H1 (cell line): ENCODE data around the gene SLC2A5. TPM values are rescaled to one million over a fixed set of nuclear protein-coding genes. Genes with fewer than 3 reads are reported as not detected.

Experiments used
- CTCF ChIA-PET: fragments of 300-600 bp; sonication (Branson Sonifier 250); formaldehyde crosslinking; loops from one replicate; lab custom pipeline; 2021; ENCODE audit not compliant: partially characterized antibody; lab: Charles Lee
- POLR2A ChIA-PET: fragments of 300-600 bp; sonication (Branson Sonifier 250); formaldehyde crosslinking; loops from one replicate; lab custom pipeline; 2021; ENCODE audit warnings: inconsistent platforms; ENCODE audit not compliant: partially characterized antibody; lab: Charles Lee
- DNase-seq, 2 experiments: peaks; one replicate each; pipeline versions ENCODE4 v3.0.0 to v3.0.0-alpha.2; 2010 to 2022; ENCODE audit warnings: low spot score in 2 of 2, low read depth in 1 of 2, mixed read lengths in 1 of 2
- FAIRE-seq: peaks from 2 replicates; lab custom pipeline; 2011; peaks lifted over from hg19 to GRCh38; lab: Jason Lieb, UNC
- H2AFZ ChIP-seq: 2 replicates; pipeline ENCODE4 v1.8.1; 2012; ENCODE audit warnings: low read length, inconsistent platforms
- H2AK5ac ChIP-seq: 2 replicates; pipeline ENCODE4 v1.6.1; 2013; ENCODE audit warnings: low read depth, low read length
- H2BK120ac ChIP-seq: replicated peaks from 2 replicates; pipeline ENCODE3; 2013; ENCODE audit warnings: low read depth, low read length, inconsistent platforms
- H2BK12ac ChIP-seq: 2 replicates; pipeline ENCODE4 v1.6.1; 2013; ENCODE audit warnings: low read depth, low read length
- H2BK15ac ChIP-seq: 2 replicates; pipeline ENCODE4 v1.6.1; 2013; ENCODE audit warnings: low read length
- H2BK20ac ChIP-seq: 2 replicates; pipeline ENCODE4 v1.6.1; 2013; ENCODE audit warnings: low read length
- H2BK5ac ChIP-seq: 2 replicates; pipeline ENCODE4 v1.6.1; 2013; ENCODE audit warnings: low read depth, low read length
- H3K14ac ChIP-seq: 2 replicates; pipeline ENCODE4 v1.6.1; 2013; ENCODE audit warnings: inconsistent platforms; ENCODE audit not compliant: insufficient read length
- H3K18ac ChIP-seq: 2 replicates; pipeline ENCODE4 v1.6.1; 2013; ENCODE audit warnings: low read length; ENCODE audit errors: extremely low read depth
- H3K23ac ChIP-seq: 2 replicates; pipeline ENCODE4 v1.6.1; 2013; ENCODE audit warnings: inconsistent platforms; ENCODE audit not compliant: insufficient read length
- H3K23me2 ChIP-seq: 2 replicates; pipeline ENCODE4 v1.6.1; 2013; ENCODE audit warnings: low read depth, low read length
- H3K27ac ChIP-seq: 2 replicates; pipeline ENCODE4 v1.6.1; 2011; ENCODE audit warnings: low read depth, low read length, inconsistent platforms
- H3K27me3 ChIP-seq, 4 experiments: replicated peaks in 1 of 4; 1 replicate in 1 of 4; 2 replicates in 3 of 4; pipeline versions ENCODE4 v1.6.1 to v1.8.1; 2011 to 2013; ENCODE audit warnings: low read length in 3 of 4, mild to moderate bottlenecking in 3 of 4, inconsistent platforms in 2 of 4, mixed read lengths in 2 of 4, moderate library complexity in 1 of 4; ENCODE audit not compliant: control insufficient read depth in 3 of 4, insufficient read depth in 3 of 4; ENCODE audit errors: extremely low read depth in 1 of 4
- H3K36me3 ChIP-seq, 4 experiments: 2 replicates each; pipeline versions ENCODE4 v1.6.1 to v1.8.1; 2011 to 2013; ENCODE audit warnings: mild to moderate bottlenecking in 4 of 4, low read length in 3 of 4, moderate library complexity in 2 of 4, control low read depth in 1 of 4, inconsistent platforms in 1 of 4; ENCODE audit not compliant: insufficient read depth in 4 of 4, control insufficient read depth in 2 of 4
- H3K4ac ChIP-seq: replicated peaks from 2 replicates; pipeline ENCODE3; 2013; ENCODE audit warnings: low read length, low read depth, mixed read lengths, inconsistent platforms; ENCODE audit not compliant: insufficient read length
- H3K4me1 ChIP-seq, 4 experiments: replicated peaks in 1 of 4; 1 replicate in 1 of 4; 2 replicates in 3 of 4; pipeline versions ENCODE4 v1.6.1 to v1.8.1; 2011 to 2013; ENCODE audit warnings: low read length in 3 of 4, inconsistent platforms in 2 of 4, mixed read lengths in 1 of 4; ENCODE audit not compliant: insufficient read depth in 4 of 4, control insufficient read depth in 3 of 4
- H3K4me2 ChIP-seq, 2 experiments: 2 replicates each; pipeline versions ENCODE4 v1.6.1 to v1.8.1; 2011 to 2013; ENCODE audit warnings: low read depth in 2 of 2, low read length in 2 of 2, control low read depth in 1 of 2, inconsistent platforms in 1 of 2, mild to moderate bottlenecking in 1 of 2; ENCODE audit not compliant: insufficient read depth in 1 of 2
- H3K4me3 ChIP-seq, 4 experiments: fragments of 200-600, 300-600 bp in 1 of 4; sonication (generic), shearing (Covaris generic), sonication (Bioruptor Twin) in 1 of 4; 2 replicates each; pipeline versions ENCODE4 v1.5.1 to v1.8.1; 2011 to 2016; ENCODE audit warnings: low read length in 4 of 4, low read depth in 3 of 4, control low read depth in 2 of 4, inconsistent platforms in 2 of 4, mild to moderate bottlenecking in 2 of 4, mixed read lengths in 1 of 4, moderate library complexity in 1 of 4; ENCODE audit not compliant: insufficient read depth in 2 of 4; ENCODE audit errors: extremely low read depth in 1 of 4
- H3K56ac ChIP-seq: replicated peaks from 2 replicates; pipeline ENCODE3; 2013; ENCODE audit warnings: low read depth, mild to moderate bottlenecking, mixed read lengths, low read length, inconsistent platforms; ENCODE audit not compliant: insufficient read length
- H3K79me1 ChIP-seq: 2 replicates; pipeline ENCODE4 v1.6.1; 2013; ENCODE audit warnings: low read depth, low read length, control low read depth
- H3K79me2 ChIP-seq, 2 experiments: 2 replicates each; pipeline versions ENCODE4 v1.6.1 to v1.8.1; 2012 to 2013; ENCODE audit warnings: low read length in 2 of 2, mild to moderate bottlenecking in 2 of 2, inconsistent platforms in 1 of 2; ENCODE audit not compliant: insufficient read depth in 2 of 2, control insufficient read depth in 1 of 2
- H3K9ac ChIP-seq, 4 experiments: replicated peaks in 1 of 4; 1 replicate in 1 of 4; 2 replicates in 3 of 4; pipeline versions ENCODE4 v1.6.1 to v1.8.1; 2011 to 2013; ENCODE audit warnings: low read depth in 3 of 4, low read length in 3 of 4, control low read depth in 2 of 4, mild to moderate bottlenecking in 2 of 4, moderate library complexity in 2 of 4, inconsistent platforms in 1 of 4; ENCODE audit errors: extremely low read depth in 1 of 4
- H3K9me3 ChIP-seq, 2 experiments: 2 replicates each; pipeline versions ENCODE4 v1.6.1 to v1.8.1; 2012 to 2013; ENCODE audit warnings: mild to moderate bottlenecking in 2 of 2, moderate library complexity in 2 of 2, control low read depth in 1 of 2, inconsistent platforms in 1 of 2, low read depth in 1 of 2, low read length in 1 of 2, mixed read lengths in 1 of 2; ENCODE audit not compliant: insufficient read depth in 2 of 2
- H4K20me1 ChIP-seq, 2 experiments: replicated peaks in 1 of 2; 2 replicates each; pipeline versions ENCODE3 to v1.8.1; 2011 to 2013; ENCODE audit warnings: inconsistent platforms in 2 of 2, low read length in 2 of 2, mild to moderate bottlenecking in 1 of 2; ENCODE audit not compliant: insufficient read depth in 2 of 2, control insufficient read depth in 1 of 2
- H4K5ac ChIP-seq: 2 replicates; pipeline ENCODE4 v1.6.1; 2013; ENCODE audit warnings: low read length, low read depth, mixed read lengths, inconsistent platforms; ENCODE audit not compliant: insufficient read length
- H4K8ac ChIP-seq: 2 replicates; pipeline ENCODE4 v1.8.0; 2013; ENCODE audit warnings: mild to moderate bottlenecking, moderate library complexity, low read length, inconsistent platforms; ENCODE audit not compliant: insufficient read depth; ENCODE audit errors: extremely low read depth
- H4K91ac ChIP-seq: replicated peaks from 2 replicates; pipeline ENCODE3; 2013; ENCODE audit warnings: low read length, mixed read lengths, inconsistent platforms; ENCODE audit not compliant: insufficient read length
- ATF2 ChIP-seq: IDR thresholded peaks from 2 replicates; pipeline ENCODE4 v1.6.1; 2012; ENCODE audit warnings: low read length, inconsistent platforms
- CBX5 ChIP-seq: fragments of 300-800, 300-1000 bp; sonication (generic); IDR thresholded peaks from 2 replicates; pipeline ENCODE4 v1.7.1; 2016; ENCODE audit warnings: antibody characterized with exemption, low read length, low read depth
- EP300 ChIP-seq, 2 experiments: IDR thresholded peaks; 1 replicate in 1 of 2; 2 replicates in 1 of 2; pipeline ENCODE4 v1.6.1; 2011 to 2012; ENCODE audit warnings: low read depth in 2 of 2, low read length in 2 of 2, mild to moderate bottlenecking in 2 of 2, borderline replicate concordance in 1 of 2, inconsistent platforms in 1 of 2, moderate library complexity in 1 of 2
- RAD21 ChIP-seq, 2 experiments: IDR thresholded peaks in 1 of 2; conservative IDR thresholded peaks in 1 of 2; 2 replicates each; pipeline ENCODE4 v1.6.1; 2011; ENCODE audit warnings: low read depth in 2 of 2, low read length in 2 of 2, improper control_type of control experiment in 1 of 2, inconsistent platforms in 1 of 2, mild to moderate bottlenecking in 1 of 2, moderate library complexity in 1 of 2
- RFX5 ChIP-seq: IDR thresholded peaks from 2 replicates; pipeline ENCODE4 v1.6.1; 2011; ENCODE audit warnings: low read depth, low read length, improper control_type of control experiment, borderline replicate concordance
- SAP30 ChIP-seq: fragments of 300-600 bp; sonication (generic); IDR thresholded peaks from 2 replicates; pipeline ENCODE4 v1.7.1; 2012; ENCODE audit warnings: low read length, moderate library complexity, mild to moderate bottlenecking, inconsistent platforms; ENCODE audit not compliant: insufficient read depth, insufficient replicate concordance
- SIN3A ChIP-seq, 2 experiments: IDR thresholded peaks in 1 of 2; conservative IDR thresholded peaks in 1 of 2; 2 replicates each; pipeline ENCODE4 v1.6.1; 2011 to 2012; ENCODE audit warnings: low read length in 2 of 2, improper control_type of control experiment in 1 of 2, low read depth in 1 of 2, mild to moderate bottlenecking in 1 of 2
- SIX5 ChIP-seq: IDR thresholded peaks from 2 replicates; pipeline ENCODE4 v1.6.1; 2011; ENCODE audit warnings: mild to moderate bottlenecking, low read depth, low read length
- TCF12 ChIP-seq: IDR thresholded peaks from 2 replicates; pipeline ENCODE4 v1.6.1; 2011; ENCODE audit warnings: low read depth, mild to moderate bottlenecking, low read length
- WGBS, 2 experiments: shearing (Covaris generic) in 1 of 2; methylation state at CpG; one replicate each; pipeline versions ENCODE4 v1.1.6 to v1.1.7; 2013 to 2015; ENCODE audit warnings: low lambda C conversion rate in 2 of 2, mixed read lengths in 2 of 2, inconsistent platforms in 1 of 2, low coverage in 1 of 2, missing lambda C conversion rate in 1 of 2; ENCODE audit not compliant: insufficient replicate concordance in 2 of 2, insufficient coverage in 1 of 2, insufficient read length in 1 of 2; ENCODE audit errors: extremely low coverage in 1 of 2, missing lambda C conversion rate in 1 of 2; 5-methylcytosine and 5-hydroxymethylcytosine counted together
- polyA plus RNA-seq, 7 experiments: library from polyadenylated mRNA; depleted of rRNA in 3 of 7; stranded (reverse) in 5 of 7; unstranded in 2 of 7; fragments of >200 nt in 5 of 7; fragments of 200-250 nt in 2 of 7; gene quantifications; 1 replicate in 5 of 7; 2 replicates in 1 of 7; 4 replicates in 1 of 7; pipeline versions ENCODE4 v1.2.1 to v1.2.3, GENCODE V29; 2011 to 2013; ENCODE audit warnings: missing spikeins in 2 of 7, mixed read lengths in 2 of 7
- total RNA-seq: library from RNA; stranded (reverse); fragmentation: NEBNext Ultra II Directional; extraction: Animal tissue kit (Norgen Biotek cat#: 25700); gene quantifications from 2 replicates; pipeline ENCODE4 v1.2.1, GENCODE V29; 2021

SLC2A5 gene
- total and polyA plus RNA-seq, 2 of the 8 experiments (the other 6 are each of a cell fraction or from before 2014, with no cell fraction given), result 0.12 TPM; not detected in 1

- no peak for DNase-seq
- Histone ChIP-seq H2AK5ac (no peak overlapping the region), H3K27ac (no peak overlapping the region), H2BK20ac (no peak overlapping the region), H4K91ac (no peak overlapping the region), H3K9ac (no peak overlapping the region), H2BK5ac (no peak overlapping the region), H3K4ac (no peak overlapping the region), H2BK15ac (no peak overlapping the region), H3K56ac (no peak overlapping the region), H3K27me3 (no peaks in the 10 kb centered on the region), H4K20me1 (no peaks in the 10 kb centered on the region), H2BK12ac (no peak overlapping the region), H2AFZ (no peak overlapping the region), H3K4me2 (no peak overlapping the region), H3K23me2 (no peaks in the 10 kb centered on the region), H3K4me3 (no peak overlapping the region), H2BK120ac (no peak overlapping the region), H3K79me2 (no peaks in the 10 kb centered on the region), H3K23ac (no peak overlapping the region), H3K18ac (no peak overlapping the region), H3K4me1 (peaks cover 0 to 3% (median 2%) of the 10 kb centered on the region in 4 experiments; a peak in 3 of 7 replicates), H3K14ac (no peak overlapping the region), H3K9me3 (no peaks in the 10 kb centered on the region), H3K79me1 (no peaks in the 10 kb centered on the region), H4K5ac (no peak overlapping the region), H4K8ac (peak overlapping the region; percentile 26; the same call in 1 of the 2 replicates), H3K36me3 (no peaks in the 10 kb centered on the region)
- ChIA-PET POLR2A (interaction anchor here (0.5 to 2.5 kb wide), 7 partner anchors 19 to 148 kb away, joined by 3 to 11 read pairs (median 3); no protein-coding TSS in a partner anchor), CTCF (interaction anchor here (0.6 to 10.9 kb wide), 36 partner anchors 9 to 630 kb away, joined by 3 to 156 read pairs (median 6); no protein-coding TSS in a partner anchor)
- 92% methylated on average over 9 of the region's 11 CpGs; no CpG with 5 or more reads in 1 of the 2 experiments for WGBS, 2 experiments
- FAIRE-seq, result no peak
- TF ChIP-seq EP300 (IDR thresholded peaks at IDR 0.05; ENCODE audit: borderline replicate concordance in 1 of 2, low read depth in 2 of 2, low read length in 2 of 2), result no peak
- no peak for TF ChIP-seq CBX5
- no peak for TF ChIP-seq SAP30
- TF ChIP-seq RAD21 (IDR thresholded peaks at IDR 0.05 in 1 of 2, conservative IDR thresholded peaks at IDR 0.05 in 1 of 2; ENCODE audit: low read depth in 2 of 2, low read length in 2 of 2), result no peak
- TF ChIP-seq SIX5, result no peak
- no peak for TF ChIP-seq SIN3A (conservative IDR thresholded peaks at IDR 0.05 in 1 of 2, IDR thresholded peaks at IDR 0.05 in 1 of 2; ENCODE audit: low read depth in 1 of 2, low read length in 2 of 2)
- TF ChIP-seq ATF2, result no peak
- TF ChIP-seq RFX5, result no peak
- TF ChIP-seq TCF12, result no peak
Measured at GRCh38 chr1:9004031-9004699, 65.3 kb downstream of the SLC2A5 start.
